NCI-H128 (cell line): ENCODE results near the gene SLAIN1.

ENCODE experiments used
- DNase-seq: peaks from one replicate; lab custom pipeline; 2025; ENCODE audit not compliant: unreplicated experiment; lab: John Stamatoyannopoulos, UW

SLAIN1 gene

DNA sequence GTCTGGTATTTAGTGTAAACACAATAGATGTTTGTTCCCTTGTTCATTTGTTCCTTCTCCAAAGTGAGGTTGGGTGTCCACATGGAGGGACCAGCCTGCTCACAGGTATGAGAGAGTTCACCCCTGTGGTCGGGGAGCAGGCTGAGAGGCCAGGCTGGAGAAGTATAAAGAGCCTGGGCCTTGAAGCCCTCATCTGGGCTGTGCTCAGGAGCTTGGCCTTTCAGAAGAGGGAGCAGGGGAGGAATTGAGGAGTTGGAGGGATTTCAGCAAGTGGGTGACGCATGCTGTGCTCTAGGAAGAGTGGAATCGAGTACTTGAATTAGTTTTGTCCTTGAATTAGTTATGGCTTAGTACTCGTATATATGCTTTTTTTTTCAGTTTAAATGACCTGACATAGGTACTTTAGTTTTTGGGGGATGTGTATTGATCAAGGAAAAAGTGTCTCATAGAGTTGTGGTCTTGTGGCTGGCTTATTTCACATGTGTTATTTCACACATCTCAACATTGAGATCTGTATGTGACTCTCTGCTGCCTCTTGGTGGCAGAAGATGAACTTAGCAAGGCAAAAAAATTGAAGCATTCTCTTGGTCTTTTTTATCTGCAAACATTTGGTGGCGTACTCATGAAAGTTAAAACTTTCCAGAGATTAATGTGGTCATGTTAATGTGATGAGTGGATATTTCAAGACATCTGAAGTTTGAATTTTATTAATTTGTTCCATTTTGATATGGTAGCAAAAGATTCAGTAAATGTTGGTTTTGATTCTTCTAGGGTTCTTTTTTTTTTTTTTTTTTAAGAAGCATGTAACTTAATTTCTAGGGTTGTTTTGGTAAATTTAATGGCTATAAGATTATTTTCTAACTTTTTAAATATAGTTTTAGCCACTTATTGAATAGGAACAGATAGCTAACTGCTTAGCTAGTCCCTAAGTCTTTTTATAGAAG lies 54.3 kb downstream of the SLAIN1 start:
- DNase-seq, result peak; percentile 4

DNA sequence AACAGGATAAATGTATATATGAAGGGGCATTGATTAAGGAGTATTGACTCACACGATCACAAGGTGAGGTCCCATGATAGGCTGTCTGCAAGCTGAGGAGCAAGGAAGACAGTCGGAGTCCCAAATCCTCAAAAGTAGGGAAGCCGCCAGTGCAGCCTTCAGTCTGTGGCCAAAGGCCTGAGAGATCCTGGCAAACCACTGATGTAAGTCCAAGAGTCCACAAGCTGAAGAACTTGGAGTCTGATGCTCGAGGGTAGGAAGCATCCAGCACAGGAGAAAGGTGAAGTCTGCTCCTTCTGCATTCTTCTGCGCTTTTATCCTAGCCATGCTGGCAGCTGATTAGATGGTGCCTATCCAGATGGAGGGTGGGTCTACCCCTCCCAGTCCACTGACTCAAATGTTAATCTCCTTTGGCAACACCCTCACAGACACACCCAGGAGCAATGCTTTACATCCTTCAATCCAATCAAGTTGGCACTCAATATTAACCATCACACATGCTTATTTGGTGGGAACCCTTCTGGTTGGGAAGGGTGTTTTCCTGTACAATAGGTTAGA lies 55.1 kb downstream of the SLAIN1 start:
- DNase-seq, result no peak

DNA sequence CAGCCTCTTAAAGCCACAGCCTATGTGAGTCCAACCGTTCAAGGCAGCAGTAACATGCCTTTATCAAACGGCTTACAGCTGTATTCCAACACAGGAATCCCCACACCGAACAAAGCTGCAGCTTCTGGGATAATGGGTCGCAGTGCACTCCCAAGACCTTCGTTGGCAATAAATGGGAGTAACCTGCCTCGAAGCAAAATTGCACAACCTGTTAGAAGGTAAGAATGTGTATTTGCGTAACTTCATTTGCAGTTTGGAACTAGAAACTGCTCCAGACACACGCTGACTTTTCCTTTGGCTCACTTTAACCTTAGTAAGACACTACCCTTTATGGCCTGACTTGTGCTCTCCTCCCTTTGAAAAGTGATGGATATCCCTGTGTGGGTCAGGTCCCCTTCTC lies 63.4 kb downstream of the SLAIN1 start:
- DNase-seq, result no peak

DNA sequence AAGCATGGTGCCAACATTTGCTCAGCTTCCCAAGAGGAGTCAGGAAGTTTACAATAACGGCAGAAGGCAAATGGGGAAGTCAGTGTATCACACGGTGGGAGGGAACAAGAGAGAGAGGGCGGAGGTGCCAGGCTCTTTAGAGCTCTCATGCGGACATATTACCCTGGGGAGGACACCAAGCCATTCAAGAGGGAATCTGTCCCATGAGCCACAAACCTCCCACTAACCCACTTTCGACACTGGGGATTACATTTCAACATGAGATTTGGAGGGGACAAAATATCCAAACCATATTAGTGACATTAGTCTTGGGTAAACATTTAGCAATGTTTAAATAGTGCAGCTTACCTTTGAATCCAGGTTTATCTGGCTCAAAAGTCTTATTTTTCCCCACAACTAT lies 69.9 kb downstream of the SLAIN1 start:
- no peak for DNase-seq

DNA sequence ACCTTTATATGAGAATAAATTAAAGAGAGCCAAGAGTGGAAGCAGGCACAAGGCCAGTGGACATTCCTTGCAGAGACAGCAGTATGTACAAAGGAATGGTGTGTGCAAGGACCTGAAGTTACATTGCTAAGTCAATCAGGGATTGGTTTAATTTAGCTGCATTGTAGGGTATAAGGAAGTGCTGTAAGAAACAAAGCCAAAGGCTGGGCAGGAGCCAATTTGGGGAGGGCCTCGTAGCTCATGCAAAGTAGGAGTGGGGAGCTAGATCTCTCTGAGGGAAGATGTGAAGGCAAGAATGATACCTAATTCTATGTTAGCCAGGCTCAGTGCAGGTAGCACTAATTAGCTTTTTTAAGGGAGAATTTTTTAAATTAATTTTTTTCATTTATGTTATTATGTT lies 76.7 kb downstream of the SLAIN1 start:
- DNase-seq, result no peak

DNA sequence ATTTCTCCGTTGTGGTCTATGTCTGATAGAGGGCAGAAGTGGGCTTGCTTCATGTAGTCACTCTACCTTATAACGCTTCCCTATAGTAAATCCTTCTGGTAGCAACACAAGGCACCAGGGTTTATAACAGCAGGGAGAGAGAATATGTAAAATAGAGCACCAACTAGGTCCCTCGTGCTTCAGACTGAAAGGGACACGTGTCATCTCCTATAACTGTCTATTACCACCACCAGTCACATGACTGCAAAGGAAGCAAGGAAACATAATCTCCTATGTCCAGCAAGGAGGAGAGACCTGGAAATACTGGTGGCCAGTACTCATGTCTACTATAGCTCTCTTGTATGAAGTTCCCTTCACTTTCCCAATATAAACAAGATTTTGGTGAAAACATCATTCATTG lies 79.2 kb downstream of the SLAIN1 start:
- no peak for DNase-seq

DNA sequence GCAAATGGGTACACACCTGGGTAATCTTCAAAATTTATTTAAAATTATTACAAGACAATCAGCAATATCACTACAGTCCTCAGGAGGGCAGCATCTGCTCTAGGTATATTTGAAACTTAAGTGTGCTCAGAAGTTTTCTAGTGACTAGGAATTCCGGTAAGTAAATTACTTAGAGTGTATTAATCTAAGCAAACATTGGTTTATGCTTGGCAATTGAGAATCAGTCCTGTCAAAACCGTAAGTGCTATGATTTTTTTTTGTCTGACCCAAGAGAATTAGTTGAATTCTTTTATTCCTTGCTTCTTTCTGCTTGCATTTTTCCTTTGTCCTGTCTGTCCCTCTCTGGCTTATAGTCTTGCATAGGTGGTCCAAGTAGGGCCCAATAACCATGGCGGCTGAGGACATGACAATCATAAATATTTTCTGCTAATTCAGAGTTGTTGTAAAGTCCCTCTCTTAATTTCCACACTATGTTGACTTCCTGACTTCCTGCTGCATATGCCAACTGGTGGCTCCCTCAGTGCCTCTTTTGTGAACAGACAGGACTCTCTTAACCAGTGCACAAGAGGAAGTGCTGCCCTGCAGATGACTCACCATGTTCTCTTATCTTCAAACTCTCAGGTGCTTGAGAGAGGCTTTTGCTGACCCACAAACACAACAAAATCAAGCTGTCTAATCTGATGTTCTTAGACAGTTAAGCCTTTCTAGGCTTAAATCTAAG lies 82.2 kb downstream of the SLAIN1 start:
- no peak for DNase-seq

DNA sequence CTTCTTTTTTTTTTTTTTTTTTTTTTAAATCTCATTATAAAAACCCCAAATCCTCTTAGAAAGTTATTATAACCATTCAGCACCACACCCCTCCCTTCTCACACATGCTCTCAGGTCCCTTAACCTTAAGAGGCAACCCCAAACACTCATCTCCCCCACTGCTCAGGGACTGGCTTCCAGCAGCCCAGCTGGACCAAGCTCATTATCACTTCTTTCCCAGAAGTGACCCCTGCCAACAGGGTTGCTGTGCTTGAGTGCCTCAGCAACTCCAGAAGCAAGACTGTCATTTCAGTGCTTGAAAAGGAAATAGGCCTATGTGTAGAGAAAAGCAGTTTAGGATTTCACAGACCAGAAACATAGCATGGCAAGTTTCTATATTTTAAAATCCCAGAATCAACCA lies 84.3 kb downstream of the SLAIN1 start:
- DNase-seq, result no peak

DNA sequence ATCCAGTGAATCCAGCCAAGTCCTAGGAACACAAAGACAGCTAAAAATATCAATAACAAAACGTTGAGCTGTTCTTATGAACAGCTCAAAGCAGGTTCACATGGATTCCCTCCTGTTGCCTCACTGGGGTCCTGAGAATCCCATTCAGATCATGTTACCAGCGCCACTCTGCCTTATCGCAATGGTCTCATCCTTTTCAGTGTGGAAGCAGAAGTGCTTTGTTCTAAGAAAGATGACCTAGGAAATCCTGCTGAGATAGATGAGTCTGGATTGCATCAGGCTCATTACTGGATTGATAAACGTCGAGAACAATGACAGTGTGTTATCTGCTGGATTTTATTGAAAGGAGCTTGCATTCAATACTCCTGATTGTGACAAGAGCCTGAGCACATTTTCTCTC lies 87.0 kb downstream of the SLAIN1 start:
- DNase-seq, result no peak

DNA sequence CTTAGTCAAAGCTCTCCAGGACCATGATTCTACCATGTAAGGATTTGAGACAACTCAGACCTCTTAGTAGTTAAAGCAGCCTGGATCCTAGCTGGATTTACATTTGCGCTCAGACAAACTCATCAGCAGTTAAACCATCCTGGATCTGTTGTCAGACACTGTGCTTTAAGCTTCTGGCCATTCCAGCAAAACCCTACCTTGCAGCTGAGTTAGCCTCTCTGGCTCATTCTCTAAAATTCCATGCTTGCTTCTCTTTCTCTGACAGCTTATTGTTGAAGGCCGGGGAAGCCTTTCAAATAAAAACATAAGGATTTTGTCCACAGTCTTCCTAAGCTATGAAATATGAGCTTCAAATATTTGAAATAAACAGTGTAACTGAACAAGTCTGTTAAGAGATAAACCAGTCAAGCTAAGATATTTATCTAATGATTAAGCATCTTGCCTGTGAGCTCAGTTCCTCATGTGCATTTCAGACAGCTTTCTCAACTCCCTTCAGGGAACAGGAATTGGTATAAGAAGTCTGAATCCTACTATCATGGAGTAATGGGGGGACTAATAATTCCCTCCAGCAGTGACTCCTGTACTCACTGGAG lies 89.3 kb downstream of the SLAIN1 start:
- DNase-seq, result no peak

DNA sequence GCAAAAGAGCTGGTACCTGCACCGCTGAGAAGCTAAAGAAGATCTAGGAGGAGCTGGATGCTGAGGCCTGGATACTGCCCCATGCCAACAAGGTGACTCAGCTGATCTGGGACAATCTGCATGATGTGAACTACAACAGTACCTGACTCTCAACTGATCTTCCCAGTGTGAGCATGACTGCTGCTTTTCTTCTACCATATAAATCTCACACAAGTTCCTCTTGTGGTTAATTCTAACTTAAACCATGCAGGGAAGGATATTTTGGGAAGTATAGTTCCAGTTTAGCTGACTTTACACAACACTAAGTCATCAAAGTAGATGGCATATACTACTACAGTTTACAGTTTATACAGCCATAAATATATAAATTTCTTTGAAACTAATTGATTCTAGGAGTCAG lies 91.9 kb downstream of the SLAIN1 start:
- DNase-seq, result no peak

DNA sequence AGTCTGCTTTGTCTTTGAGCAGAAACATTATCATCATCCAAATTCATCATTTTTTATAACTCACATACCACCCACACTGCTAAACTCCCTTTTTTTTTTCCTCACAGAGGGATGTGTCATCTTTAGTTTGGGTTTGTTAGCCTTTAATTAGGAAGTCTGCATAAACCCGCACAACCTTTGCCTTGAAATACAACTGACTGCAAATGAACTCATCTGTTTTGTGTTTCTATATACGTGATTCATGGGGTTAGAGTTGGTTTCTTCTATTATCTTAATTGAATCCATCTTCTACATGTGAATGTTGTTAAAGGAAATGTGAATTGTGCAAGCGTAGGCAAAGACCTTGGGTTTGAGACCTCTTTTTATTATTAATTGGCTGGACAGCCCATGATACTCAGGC lies 102.7 kb downstream of the SLAIN1 start:
- no peak for DNase-seq

DNA sequence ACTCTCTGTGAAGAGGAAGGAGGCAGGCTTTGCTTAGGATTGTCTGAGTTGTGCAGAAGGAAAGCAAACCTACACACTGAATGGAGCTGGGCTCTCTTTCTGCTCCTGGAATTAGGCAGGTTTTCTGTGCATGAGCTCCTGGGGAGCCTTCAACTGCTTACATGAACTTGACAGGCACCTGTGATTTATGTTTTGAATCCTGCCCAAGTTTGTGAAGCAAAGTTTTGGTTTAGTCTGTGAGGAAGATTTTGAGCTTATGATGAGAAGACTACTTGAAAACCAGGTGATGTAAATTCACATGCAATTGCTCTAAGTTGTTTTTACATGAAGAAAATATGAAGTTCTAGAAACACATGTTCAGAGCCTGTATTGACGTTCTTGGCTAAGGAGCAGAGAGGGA lies 109.0 kb downstream of the SLAIN1 start:
- DNase-seq, result no peak

DNA sequence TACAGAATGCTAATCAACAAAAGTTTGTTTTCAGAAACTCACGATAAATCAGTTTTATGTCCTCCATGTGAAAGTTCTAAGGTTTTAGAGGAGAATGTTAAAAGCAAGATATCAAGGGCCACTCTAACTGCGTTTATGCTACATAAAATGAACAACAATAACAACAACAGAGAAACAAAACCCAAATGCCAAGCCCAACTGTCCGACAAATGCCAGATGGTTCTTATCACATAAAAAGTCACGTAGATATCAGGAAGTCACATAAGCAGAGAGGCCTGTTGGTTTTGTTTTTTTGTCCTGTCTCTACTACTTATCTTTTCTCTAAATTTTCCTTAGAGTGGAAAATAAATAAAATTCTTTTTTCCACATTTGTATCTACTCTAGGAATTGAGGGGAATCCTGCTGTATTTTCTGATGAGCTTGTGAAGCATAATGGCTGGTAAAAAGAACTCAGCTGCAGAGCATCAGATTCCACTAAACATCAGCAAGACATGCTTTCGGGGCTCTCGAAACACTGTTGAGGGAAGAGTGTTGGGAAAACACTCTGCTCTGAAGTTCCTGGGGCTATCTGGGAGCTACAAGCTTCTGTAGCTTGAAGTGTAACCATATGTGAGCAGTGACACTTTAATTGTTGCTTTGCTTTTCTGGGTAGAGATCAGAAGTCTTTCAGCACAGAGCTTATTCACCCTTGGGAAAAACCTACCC lies 110.1 kb downstream of the SLAIN1 start:
- DNase-seq, result no peak

DNA sequence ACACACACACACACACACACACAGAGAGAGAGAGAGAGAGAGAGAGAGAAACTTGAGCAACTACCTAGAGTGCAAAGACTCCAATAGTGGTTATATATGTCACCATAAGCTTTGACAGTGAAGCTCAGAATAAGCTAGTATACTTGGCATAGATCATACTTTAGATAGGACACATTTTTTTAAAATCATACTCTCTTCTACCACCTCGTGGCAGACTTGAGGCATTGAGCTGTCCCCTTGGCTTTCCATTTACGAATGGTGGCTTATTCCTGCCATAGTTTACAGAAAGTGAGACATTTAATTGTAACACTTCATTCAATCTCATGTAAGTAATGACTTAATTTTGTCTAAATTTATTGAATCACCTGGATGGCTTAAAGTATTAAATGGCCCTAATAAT lies 112.9 kb downstream of the SLAIN1 start:
- DNase-seq, result no peak

DNA sequence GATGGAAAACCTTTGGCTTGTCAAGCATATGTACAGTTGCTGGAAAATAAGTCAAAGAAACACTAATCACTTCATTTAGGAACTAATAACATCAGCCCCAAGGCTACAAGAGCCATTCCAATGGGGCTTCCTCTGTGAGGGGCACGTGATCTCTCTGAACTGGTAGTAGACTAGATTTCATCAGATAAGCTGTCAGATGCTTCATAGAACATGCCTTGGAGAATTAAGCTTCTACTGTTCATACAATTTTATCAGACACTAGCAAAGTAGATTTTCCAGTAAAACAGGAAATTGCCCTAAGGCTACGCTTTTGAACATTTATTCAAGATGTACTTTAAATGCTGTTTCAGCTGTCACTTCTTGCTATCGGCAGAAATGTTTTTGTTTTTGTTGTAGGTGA lies 113.4 kb downstream of the SLAIN1 start:
- no peak for DNase-seq

DNA sequence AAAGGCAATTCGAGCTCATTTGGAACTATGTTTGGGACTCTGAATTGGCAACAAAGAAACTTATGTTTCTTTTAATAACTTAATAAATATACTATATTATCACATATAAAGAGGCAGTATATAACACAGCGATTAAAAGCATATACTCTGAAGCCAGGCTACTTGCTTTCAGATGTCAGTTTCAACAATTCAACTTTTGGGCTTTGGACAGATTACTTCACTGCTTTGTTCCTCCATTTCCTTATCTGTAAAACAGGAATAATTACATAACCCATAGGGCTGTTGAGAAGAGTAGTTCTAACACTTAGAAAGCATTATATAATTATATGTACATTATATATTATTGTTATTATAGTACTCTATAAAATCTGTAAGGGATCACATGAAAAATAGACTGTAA lies 113.9 kb downstream of the SLAIN1 start:
- DNase-seq, result no peak

DNA sequence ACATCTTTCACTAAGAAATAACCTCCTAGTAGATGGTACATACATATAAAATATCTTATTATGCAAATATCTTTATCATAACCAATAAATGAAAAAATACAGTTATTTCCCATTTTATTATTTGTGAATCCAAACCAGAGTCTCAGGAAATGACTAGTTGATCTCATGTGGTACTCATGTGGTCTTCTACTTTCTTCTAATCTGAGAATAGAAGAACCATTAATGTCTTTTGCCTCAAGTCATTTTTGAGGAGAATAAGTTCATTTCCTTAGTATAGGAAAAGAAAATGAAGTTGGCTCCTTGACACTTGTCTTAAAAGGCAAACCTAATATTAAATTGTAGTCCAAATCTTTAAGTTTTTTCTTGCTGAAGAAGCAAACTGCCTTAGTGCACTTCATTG lies 114.5 kb downstream of the SLAIN1 start:
- no peak for DNase-seq
